Astrocyte of the spinal cord (primary cell): ENCODE measurements around the gene MYH15.
"Not testable (repeated sequence)": the region's sequence is repeated elsewhere in the genome, so short reads cannot be mapped to it uniquely, and the experiment has no call there.

Experiments
- DNase-seq: peaks from one replicate; pipeline ENCODE4 v3.0.0; 2011; ENCODE audit warnings: low read depth, low spot score
- H3K4me3 ChIP-seq: 2 replicates; pipeline ENCODE4 v1.5.1; 2011; ENCODE audit warnings: low read depth, mild to moderate bottlenecking, low read length, moderate library complexity
- CTCF ChIP-seq: IDR thresholded peaks from 2 replicates; pipeline ENCODE4 v1.5.1; 2012; ENCODE audit warnings: low read depth, mild to moderate bottlenecking, low read length, inconsistent platforms
- in situ Hi-C: cut with HindIII; loops from 2 replicates; pipeline ENCODE4 v1.10.0; 2017; ENCODE audit warnings: low sequenced_read_pairs

MYH15 gene

GRCh38 chr3:108381529-108382140 is 128.8 kb downstream of the MYH15 start:
- no peak for DNase-seq
- H3K4me3 ChIP-seq, result no peak overlapping the region
- TF ChIP-seq CTCF, result no peak
- in situ Hi-C loops, result no loop called here

- DNase-seq, result no peak
- H3K4me3 ChIP-seq, result no peak overlapping the region
- in situ Hi-C loops, result no loop called here
- no peak for TF ChIP-seq CTCF
Measured at GRCh38 chr3:108380128-108380795, 130.1 kb downstream of the MYH15 start.

GRCh38 chr3:108378952-108379342 is 131.4 kb downstream of the MYH15 start:
- in situ Hi-C loops, DNase-seq: not testable (repeated sequence)

GRCh38 chr3:108378153-108378951 is 132.0 kb downstream of the MYH15 start:
- TF ChIP-seq CTCF, result no peak
- H3K4me3 ChIP-seq, result no peak overlapping the region
- no peak for DNase-seq
- in situ Hi-C loops, result no loop called here

More at GRCh38 chr3:108378952-108379342, 131.4 kb downstream of the MYH15 start:
- not testable (repeated sequence) for H3K4me3 ChIP-seq

GRCh38 chr3:108377384-108377783 is 133.0 kb downstream of the MYH15 start:
- no peak for DNase-seq
- in situ Hi-C loops, result no loop called here
- TF ChIP-seq CTCF, result no peak

GRCh38 chr3:108376026-108376425 is 134.4 kb downstream of the MYH15 start:
- no peak for TF ChIP-seq CTCF
- in situ Hi-C loops, result no loop called here
- no peak overlapping the region for H3K4me3 ChIP-seq
- DNase-seq, result no peak

More at GRCh38 chr3:108377384-108377783, 133.0 kb downstream of the MYH15 start:
- H3K4me3 ChIP-seq, result no peak overlapping the region

- H3K4me3 ChIP-seq, result no peak overlapping the region
- no peak for DNase-seq
- TF ChIP-seq CTCF, result no peak
- in situ Hi-C loops, result no loop called here
Measured at GRCh38 chr3:108359011-108359410, 151.4 kb downstream of the MYH15 start.
